Camera-type eye (tissue), 1 donor: Measurements from ENCODE around the gene SMYD1. TPM values are rescaled to one million over a fixed set of nuclear protein-coding genes. Genes with fewer than 3 reads are reported as not detected.

Source experiments
- total RNA-seq: library from RNA; depleted of rRNA; stranded (reverse); fragments of >200 nt; gene quantifications from one replicate; pipeline ENCODE4 v1.2.3, GENCODE V29; 2014

Gene SMYD1
- total RNA-seq: 47.8 TPM

DNA sequence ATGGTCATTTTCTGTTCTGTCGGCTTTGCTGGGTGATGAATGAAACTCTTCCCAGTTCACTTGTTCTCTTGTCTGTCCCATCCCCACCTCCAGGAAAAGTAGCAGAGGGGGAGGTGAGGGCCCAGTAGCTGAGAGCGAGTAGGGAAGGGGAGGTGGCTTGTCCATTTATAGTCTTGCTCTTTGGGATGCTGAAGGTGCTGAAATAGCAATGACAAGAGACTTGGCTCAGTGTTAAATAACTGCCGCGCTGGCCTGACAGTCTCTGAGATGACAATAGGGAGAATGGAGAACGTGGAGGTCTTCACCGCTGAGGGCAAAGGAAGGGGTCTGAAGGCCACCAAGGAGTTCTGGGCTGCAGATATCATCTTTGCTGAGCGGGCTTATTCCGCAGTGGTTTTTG, at the start of gene SMYD1:
SMYD1 (plus strand) TSS at position 228 of the 400 bp plus-strand sequence; CDS start at position 268, 40 bp downstream.

GRCh38 chr2:88055371-88056128, 12.1 kb upstream of the SMYD1 start, which contains the start of gene KRCC1:
Gene KRCC1 (minus strand): TSS chr2:88055783. CDS start chr2:88028563, 27,220 bp downstream.

GRCh38 chr2:88127888-88128653, 60.4 kb downstream of the SMYD1 start, which contains the start of gene FABP1:
Gene FABP1 (minus strand): TSS chr2:88128062. CDS start chr2:88128017, 45 bp downstream.

Other genes starting within 250 kb of the SMYD1 start
- 7.5 TPM for gene RGPD2, start 242.0 kb upstream of the SMYD1 start, total RNA-seq
- gene RNU2-63P, start 51.3 kb upstream of the SMYD1 start, total RNA-seq: not detected
- 22.0 TPM for gene KRCC1, start 12.0 kb upstream of the SMYD1 start, total RNA-seq
- not detected for gene FABP1, start 60.2 kb downstream of the SMYD1 start, total RNA-seq
- gene THNSL2, start 102.5 kb downstream of the SMYD1 start, total RNA-seq: 25.3 TPM